Activated effector memory CD4-positive, alpha-beta T cell treated with anti-CD3 and anti-CD28 coated beads, Interleukin-2, amount 50 U/mL, for 16 hours (primary cell): ENCODE results near the gene XPO1.
A peak's percentile ranks its signal among the peaks of the same experiment; 100 is the strongest.
"Not testable (repeated sequence)": the region's sequence is repeated elsewhere in the genome, so short reads cannot be mapped to it uniquely, and the experiment has no call there.

Experiments
- DNase-seq: peaks from one replicate; pipeline ENCODE4 v3.0.0-alpha.2; 2020

XPO1 gene

DNA sequence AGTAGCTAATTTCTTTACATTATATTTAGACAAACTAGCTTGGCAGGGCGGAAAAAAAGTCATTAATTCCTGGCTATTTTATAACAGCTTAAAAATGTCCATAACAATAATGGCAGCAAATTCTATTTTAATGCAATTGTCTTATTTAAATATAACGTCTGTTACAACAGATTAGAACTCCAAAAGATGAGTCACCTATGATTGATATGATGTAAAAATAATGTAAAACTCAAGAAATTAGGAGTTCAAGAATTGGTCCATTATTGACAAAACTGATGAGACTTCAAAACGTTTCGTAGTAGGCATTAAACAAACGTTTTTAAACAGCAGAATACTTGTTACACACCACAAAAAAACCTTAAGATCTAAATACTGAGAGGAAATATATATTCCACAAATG, 2.7 kb downstream of the XPO1 start:
- no peak for DNase-seq

- no peak for DNase-seq
Measured at GRCh38 chr2:61534926-61535325, 3.2 kb downstream of the XPO1 start.

DNA sequence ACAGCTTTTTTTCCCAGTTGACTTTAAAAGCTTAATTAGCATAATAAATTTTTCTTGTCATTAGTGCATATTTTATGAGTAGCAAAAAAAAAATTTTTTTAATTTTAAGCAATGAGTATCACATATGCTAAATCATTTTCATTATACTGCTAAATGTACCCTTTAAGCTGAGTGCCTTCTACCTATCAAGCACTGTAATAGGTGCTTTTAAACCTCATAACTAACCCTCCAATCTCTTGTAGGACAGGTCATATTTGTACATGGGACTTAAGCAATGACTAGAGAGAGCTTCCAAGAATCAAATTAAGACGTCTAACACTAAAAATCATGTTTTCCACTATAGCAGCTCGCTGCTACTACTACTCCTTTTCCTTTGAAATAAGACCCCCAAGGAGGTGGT, 7.4 kb downstream of the XPO1 start:
- DNase-seq, result no peak

GRCh38 chr2:61529944-61530735, 8.0 kb downstream of the XPO1 start:
- DNase-seq, result no peak

- no peak for DNase-seq
Measured at GRCh38 chr2:61520261-61520660, 17.9 kb downstream of the XPO1 start.

- DNase-seq, result no peak
Measured at GRCh38 chr2:61512768-61513398, 25.3 kb downstream of the XPO1 start.

GRCh38 chr2:61510674-61511671, 27.2 kb downstream of the XPO1 start:
- no peak for DNase-seq

GRCh38 chr2:61504949-61505348, 33.2 kb downstream of the XPO1 start:
- DNase-seq, result no peak

DNA sequence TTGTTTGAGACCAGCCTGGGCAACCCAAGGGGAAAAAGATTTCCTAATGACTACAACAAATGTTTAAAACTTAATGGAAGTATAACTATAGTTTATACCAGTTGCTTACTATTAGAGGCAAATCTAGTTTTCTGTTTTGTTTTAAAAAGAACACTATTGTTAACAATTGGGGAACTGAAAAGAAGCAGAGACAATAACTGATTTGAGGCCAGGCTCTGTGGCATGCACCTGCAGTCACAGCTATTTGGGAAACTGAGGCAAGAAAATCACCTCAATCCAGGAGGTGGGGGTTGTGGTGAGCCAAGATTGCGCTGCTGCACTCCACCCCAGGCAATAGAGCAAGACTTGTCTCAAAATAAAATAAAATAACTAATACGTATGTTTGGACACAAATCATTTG, 39.1 kb downstream of the XPO1 start:
- no peak for DNase-seq

GRCh38 chr2:61493523-61493942, 44.6 kb downstream of the XPO1 start:
- DNase-seq, result no peak

DNA sequence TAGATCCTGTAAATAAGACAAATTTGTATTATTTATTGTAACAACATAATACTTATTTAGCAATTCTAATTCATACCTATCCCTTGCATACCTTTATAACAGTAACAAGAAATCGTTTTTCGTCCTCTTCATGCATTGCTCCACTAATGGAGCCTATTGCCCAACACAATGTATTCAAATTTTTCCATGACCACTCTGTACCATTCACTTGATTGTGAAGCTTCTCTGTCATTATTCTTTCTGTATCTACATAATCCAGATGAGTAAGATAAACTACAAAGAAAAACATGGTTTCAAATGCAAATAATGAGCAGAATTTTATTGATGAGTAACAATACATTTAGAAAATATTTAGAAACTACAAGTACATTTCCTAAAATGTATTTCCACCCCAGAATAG, 45.7 kb downstream of the XPO1 start:
- DNase-seq, result no peak

DNA sequence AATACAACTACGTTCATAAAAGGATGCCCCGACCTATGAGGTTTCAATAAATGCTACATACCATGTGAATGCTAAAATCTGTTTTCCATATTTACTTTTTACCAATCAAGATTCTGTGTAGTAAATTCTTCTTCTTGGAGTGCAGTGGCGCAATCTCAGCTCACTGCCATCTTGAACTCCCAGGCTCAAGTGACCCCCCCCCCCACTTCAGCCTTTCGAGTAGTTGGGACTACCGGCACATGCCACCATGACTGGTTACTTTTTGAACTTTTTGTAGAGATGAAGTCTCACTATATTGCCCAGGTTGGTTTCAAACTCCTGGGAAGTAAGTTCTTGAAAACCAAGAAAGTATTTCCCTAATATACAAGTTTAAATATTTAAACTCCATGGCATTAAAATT, 52.9 kb downstream of the XPO1 start:
- no peak for DNase-seq

- no peak for DNase-seq
Measured at GRCh38 chr2:61478086-61478485, 60.1 kb downstream of the XPO1 start.

- not testable (repeated sequence) for DNase-seq
Measured at GRCh38 chr2:61476929-61477589, 61.1 kb downstream of the XPO1 start.

DNA sequence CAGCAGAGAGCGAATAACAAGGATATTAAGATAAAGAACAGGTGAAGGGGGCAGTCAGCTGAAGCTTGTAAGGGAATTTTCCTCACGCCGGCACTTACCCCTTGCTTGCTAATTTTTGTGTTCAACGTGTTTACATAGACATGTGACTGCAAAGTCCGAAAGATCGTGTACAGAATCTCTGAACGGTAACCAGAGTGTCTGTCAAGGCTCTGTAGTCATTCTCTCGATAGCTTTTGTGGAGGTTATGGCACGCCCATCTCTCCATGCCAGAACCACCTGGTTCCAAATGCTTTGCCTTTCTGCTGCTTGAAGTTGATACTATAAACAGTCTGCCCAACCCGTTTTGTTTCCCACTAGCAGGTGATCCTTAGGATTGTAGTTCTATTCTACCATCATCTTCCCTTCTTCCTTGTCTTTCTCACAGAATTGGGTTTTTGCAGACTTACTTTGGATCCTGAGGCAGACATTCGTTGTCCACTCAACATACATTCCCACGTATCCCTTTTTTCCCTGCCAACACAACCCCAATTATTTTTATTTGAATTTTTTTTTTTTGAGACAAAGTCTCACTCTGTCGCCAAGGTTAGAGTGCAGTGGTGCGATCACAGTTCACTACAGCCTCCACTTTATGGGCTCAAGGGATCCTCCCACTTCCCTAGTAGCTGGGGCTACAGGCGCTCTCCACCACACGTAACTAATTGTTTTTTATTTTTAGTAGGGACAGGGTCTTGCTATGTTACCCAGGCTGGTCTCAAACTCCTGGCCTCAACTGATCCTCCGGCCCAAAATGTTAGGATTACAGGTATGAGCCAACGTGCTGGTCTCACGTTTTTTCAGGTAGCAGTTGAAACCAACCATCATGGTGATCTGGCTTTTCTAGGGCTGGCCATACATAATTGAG, 66.0 kb downstream of the XPO1 start:
- peak; percentile 66 for DNase-seq

GRCh38 chr2:61470965-61471904, 66.9 kb downstream of the XPO1 start, which contains the start of gene USP34:
TSS of gene USP34 (minus strand) at chr2:61471087. CDS start at chr2:61470692, 395 bp downstream.
- DNase-seq, result peak; percentile 96

DNA sequence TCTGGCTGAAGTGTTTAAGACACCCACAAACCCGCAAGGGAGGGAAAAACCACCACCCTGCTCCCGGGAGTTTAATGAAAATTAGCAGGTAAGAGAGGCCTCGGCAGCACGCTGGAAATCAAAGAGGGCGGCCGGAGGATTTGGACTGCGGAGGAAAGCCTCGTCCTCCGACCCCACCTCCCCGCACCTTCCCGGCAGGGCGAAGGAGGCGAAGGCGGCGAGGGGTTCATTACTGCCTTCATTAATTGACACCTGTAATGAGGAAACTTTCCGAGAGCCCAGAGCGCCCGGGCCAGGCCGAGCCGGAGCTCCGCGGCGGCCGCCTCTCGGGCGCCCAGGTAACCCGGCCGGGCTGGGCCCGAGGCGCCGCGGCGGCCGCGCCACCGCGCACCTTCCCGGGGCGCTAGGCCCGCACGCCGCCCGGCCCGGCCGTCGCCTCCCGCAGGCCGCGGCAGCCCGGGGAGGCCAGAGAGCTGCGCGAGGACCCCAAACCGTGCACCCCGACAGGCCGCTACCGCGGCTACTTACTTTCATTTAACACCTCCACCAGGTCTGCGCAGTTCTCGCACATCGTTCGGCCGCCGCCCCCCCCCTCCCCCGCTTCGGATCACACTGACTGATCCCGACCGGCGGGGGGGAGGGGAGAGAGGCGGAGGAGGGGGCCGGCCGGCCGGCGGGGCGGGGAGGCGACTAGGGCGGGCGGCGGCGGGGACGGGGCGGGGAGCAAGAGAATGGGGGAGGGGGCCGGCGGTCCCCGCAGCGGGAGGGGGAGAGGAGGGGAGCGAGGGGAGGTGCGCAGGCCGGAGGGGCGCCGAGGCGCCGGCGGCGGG, 67.8 kb downstream of the XPO1 start:
- peak; percentile 94 for DNase-seq

GRCh38 chr2:61469424-61470121, 68.6 kb downstream of the XPO1 start:
- no peak for DNase-seq

DNA sequence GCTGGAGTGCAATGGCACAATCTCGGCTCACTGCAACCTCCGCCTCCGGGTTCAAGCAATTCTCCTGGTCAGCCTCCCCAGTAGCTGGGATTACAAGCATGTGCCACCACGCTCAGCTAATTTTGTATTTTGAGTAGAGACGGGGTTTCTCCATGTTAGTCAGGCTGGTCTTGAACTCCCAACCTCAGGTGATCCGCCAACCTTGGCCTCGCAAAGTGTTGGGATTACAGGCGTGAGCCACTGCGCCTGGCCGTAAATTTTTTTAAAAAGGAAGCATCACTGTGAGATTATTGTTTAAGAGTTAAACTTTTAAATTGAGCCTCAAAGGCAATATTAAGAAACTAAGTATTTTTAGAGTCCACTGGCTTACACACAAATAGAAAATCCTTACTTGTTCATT, 69.9 kb downstream of the XPO1 start:
- not testable (repeated sequence) for DNase-seq
